UCSD-AML1 (cell line): Measurements from ENCODE around the gene SGK1.

ENCODE experiments used
- DNase-seq: peaks from one replicate; lab custom pipeline; 2025; ENCODE audit not compliant: unreplicated experiment; lab: John Stamatoyannopoulos, UW

The SGK1 gene

DNA sequence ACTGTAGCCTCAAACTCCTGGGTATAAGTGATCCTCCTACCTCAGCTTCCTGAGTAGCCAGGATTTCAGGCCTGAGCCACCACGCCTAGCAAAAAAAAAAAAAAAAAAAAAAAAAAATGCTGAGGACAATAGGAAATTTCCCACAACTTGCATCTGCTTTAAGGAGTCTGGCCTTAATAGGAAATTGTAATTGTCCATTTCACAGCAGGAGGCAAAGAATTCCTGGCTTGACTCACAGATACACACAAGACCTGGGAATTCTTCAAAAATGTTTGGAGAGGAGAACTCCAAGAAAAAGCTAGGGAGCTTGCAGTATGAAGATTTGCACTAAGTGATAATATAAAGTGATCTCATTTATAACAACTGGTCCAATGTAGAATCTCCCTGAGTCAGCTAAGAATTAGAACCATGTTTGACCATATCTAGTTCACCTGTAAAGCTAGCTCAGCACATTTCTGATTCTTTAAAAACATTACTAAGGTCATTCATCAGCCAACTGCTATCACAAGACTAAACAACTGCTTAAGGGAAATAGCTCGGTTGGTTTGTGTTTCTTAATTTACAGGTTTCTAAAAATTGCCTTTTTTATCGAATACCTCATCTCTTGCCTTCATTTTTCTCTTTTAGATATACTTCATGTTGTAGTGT lies 185.3 kb downstream of the SGK1 start:
- no peak for DNase-seq

DNA sequence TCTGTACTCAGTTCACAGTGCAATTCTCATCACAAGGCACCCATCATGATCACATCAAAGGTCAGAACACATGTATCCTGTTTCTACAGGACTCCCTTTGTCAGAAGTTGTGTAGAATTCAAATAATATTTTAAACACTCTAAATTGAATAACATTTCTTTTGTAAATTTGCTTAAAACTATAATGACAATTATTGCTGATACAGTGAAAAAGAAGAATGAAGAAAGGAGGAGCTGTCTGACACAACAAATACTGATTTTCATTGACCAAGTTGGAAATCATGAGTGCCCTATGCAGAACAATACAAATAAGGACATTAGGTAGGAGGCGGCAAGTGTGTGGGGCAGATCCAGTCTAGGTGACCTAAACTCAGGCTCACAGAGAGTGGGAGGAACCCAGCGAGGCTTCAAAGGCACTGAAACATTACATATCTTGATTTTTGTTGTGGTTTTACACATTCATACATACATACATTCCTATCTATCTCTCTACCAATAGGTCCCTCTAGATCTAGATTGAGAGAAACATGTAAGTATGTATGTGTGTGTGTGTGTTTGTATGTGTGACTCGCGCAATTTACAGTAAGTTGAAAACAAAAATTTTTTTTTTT lies 186.3 kb downstream of the SGK1 start:
- DNase-seq, result no peak

DNA sequence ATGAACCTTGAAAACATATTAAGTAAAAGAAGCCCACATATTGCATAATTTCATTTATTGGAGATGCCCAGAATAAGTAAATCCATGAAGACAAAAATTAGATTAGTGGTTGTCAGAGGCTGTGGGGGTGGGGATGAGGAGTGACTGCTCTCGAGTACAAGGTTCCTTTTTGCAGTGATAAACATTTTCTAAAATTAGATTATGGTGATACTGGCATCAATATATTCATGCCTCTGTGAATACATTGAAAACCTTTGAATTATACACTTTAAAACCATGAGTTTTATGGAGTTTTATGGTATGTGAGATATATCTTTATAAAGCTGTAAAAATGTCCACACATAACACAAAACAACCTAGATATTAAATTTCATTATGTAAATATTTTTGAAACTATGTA lies 189.8 kb downstream of the SGK1 start:
- no peak for DNase-seq

DNA sequence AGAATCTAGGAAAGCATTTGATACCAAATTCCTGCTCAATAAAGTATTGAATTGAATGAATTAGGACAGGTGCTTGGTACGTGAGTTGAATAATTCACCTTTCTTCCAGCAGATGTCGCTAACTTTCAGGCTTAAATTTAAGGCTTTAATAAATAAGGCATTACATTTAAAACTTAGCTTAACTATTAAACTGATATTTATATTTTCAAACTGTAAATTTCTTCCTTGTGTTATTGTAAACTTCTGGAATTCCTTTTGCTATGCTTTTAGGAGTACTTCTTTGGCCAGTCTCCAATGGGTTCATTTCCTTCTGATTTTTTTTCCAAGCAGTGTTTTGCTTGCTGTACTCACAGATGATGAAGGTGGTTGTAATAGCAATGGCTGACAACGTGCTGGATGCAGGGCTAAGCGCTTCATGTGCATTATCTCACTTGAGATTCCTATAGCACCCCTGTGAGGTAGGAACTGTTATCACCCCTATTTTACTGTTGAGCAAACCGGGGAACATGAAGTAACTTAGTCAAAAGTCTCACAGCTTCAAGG lies 194.2 kb downstream of the SGK1 start:
- DNase-seq, result peak; percentile 9

DNA sequence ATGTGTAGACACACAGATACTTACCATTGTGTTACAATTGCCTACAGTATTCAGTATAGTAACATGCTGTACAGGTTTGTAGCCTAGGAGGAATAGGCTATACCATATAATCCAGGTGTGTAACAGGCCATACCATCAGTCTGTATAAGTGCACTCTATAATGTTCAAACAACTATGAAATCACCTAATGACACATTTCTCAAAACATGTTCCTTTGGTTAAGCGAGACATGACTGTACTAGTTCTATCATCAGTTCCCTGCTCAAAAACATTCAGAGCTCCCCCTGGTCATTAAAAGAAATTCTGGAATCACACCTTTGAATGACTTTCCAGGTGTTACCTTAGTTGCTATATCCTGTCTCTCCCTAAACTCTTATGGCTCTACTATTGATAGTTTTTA lies 195.1 kb downstream of the SGK1 start:
- no peak for DNase-seq

DNA sequence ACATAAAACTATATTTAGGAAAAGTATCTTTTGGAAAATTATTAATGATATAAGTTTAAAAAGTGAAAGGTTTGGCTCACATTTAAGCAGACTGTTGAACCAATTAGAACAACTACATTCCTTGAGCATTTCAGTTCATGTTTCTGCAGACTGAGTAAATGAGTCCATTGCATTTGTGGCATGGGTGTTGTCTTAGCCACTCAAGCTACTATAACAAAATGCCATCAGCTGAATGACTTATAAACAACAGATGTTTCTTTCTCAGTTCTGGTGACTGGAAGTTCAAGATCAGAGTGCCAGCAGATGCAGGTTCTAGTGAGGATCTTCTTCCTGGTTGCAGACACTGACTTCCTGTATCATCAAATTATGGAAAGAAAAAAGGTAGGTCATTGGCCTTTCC lies 198.4 kb downstream of the SGK1 start:
- no peak for DNase-seq
